GM18868 (cell line): Measurements from ENCODE around the gene TMEM141.
"Not testable (repeated sequence)": the region's sequence is repeated elsewhere in the genome, so short reads cannot be mapped to it uniquely, and the experiment has no call there.

ENCODE experiments used
- ATAC-seq: cut with Tn5 transposase; IDR thresholded peaks from one replicate; pipeline ENCODE4 v1.9.1; 2021; ENCODE audit warnings: mild to moderate bottlenecking, moderate library complexity; ENCODE audit not compliant: unreplicated experiment

The TMEM141 gene

DNA sequence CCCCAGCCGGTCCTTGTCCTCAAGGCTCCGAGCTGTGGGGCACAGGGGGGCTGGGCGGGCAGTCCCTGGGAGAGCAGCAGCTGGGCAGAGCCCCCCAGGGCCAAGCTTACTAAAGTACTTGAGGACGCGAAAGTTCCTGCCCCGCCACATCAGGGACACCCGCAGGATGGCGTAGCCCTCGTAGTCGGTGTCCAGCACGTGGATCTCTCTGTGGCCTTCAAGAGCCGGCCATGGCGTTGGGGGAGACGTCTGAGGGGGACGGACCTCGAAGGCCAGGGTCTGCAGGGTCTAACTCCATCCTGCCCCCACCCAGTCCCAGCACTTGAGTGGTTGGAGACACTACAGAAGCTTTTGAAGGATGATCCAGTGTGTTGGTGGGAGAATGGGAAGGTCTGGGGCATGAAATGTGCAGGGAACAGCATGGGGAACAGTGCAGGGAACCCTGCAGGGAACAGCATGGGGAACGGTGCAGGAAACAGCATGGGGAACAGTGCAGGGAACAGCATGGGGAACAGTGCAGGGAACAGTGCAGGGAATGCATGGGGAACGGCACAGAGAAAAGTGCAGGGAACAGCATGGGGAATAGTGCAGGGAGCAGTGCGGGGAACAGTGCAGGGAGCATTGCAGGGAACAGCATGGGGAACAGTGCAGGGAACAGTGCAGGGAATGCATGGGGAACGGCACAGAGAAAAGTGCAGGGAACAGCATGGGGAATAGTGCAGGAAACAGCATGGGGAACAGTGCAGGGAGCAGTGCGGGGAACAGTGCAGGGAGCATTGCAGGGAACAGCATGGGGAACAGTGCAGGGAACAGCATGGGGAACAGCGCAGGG, 35.6 kb upstream of the TMEM141 start:
- not testable (repeated sequence) for ATAC-seq

- ATAC-seq: no peak
These were observed 35.1 kb upstream of the TMEM141 start for GRCh38 chr9:136756134-136756438.

DNA sequence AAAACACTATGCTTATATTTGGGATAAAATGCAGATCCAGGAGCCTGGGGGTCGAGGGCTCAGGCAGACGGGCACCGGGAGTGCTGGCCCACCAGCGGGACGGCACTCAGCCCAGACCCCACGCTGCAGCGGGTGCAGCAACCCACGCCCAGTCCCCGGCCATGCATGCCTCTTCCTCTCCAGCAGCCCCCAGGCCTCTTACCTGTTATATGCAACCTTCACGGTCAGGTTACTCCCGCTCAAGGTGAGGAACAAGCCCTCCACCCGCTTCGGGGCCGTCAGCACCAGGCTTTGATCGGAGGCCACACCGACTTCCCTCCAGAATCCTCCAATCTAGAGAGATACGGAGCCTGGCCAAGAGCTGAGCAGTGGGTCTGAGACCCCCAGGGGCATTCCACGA, 34.3 kb upstream of the TMEM141 start:
- no peak for ATAC-seq

GRCh38 chr9:136757328-136757727, 33.8 kb upstream of the TMEM141 start:
- ATAC-seq: no peak

- no peak for ATAC-seq
These were observed 33.4 kb upstream of the TMEM141 start for GRCh38 chr9:136757751-136758140.

- ATAC-seq: no peak
These were observed 32.1 kb upstream of the TMEM141 start for GRCh38 chr9:136759001-136759400.

DNA sequence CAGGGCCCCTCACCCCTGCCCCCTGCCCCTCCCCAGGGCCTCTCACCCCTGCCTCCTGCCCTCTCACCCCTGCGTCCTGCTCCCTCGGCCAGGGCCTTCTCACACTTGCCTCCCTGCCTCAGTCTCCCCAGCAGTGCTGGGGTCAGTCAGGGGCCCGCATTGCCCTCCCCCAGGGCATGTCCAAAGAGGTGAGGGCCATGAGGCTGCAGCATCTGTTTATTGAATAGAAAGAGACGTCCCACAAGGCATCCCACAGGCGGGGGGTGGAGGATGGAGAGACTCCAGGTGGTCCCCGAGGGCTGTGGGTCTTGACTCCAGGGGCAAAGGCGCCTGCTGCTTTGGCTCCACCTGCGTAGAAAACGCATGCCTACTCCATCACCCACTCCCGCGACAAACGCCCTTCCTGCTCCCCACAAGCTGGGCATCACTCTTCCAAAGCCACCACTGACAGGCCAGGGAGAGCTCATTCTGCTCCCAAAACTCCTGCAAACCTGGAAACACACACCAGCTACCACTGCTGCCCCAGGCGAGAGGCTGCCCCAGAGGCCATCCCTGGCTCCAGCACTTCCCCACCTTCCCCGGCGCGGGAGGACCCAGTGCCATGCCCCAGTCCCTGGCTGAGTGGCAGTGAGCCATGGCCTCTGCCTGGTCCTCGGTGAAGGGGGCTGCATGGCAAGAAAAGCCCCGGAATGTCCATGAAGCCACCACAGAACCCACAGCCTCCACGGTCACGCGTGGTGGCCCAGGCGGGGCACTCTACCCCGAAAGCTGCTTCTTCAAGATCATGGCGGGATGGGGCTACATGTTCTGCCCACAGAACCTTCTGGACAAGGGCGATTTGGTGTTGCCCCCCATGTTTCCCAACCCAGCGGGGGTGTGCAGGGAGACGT, 31.5 kb upstream of the TMEM141 start:
- no peak for ATAC-seq

- no peak for ATAC-seq
These were observed 30.7 kb upstream of the TMEM141 start for GRCh38 chr9:136760424-136760823.

- not testable (repeated sequence) for ATAC-seq
These were observed 30.2 kb upstream of the TMEM141 start for GRCh38 chr9:136760834-136761544.

DNA sequence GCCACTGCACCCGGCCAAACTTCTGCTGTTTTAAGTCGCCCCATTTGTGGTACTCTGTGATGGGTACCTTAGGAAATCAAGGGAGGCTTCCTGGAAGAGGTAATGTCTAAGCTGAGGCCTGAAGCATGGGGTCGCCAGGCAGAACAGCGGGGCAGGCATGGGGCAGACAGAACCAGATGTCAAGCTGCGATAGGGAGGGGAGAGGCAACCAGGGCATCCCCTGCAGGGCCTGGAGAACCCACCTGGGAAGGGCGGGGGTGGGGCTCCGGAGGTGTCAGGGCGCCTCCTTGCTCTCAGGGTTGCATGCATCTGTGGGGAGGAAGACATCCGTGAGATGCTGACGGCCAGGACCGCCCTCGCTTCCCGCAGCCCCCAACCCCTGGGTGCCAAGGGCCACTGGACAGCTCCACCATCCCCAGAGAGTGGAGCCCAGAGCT, 29.6 kb upstream of the TMEM141 start:
- ATAC-seq: no peak

- ATAC-seq: no peak
These were observed 28.9 kb upstream of the TMEM141 start for GRCh38 chr9:136762221-136762691.

- ATAC-seq: no peak
These were observed 28.1 kb upstream of the TMEM141 start for GRCh38 chr9:136762915-136763648.

- ATAC-seq: no peak
These were observed 27.5 kb upstream of the TMEM141 start for GRCh38 chr9:136763649-136764035.

GRCh38 chr9:136764301-136764891, 26.7 kb upstream of the TMEM141 start, which contains the start of gene LCN15:
Gene LCN15 (minus strand): TSS chr9:136764518. CDS start chr9:136764488, 30 bp downstream.
- no peak for ATAC-seq

DNA sequence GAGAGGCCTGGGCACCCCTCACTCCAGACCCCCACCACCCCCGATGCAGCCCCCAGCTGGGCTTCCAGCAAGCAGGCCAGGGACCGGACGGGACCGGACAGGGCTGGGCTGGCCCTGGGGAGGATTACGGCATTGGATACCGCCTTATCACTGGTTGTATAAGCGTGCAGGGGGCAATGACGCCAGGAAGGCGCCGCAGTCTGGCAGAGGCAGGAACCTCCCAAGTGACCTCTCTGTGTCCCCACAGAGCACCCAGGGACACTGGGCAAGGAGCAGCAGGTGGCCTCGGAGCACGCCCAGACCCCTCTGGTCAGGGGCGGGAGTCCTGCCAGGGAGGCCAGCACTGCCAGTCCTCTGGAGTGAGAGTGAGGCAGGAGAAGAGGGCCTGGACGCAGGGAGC, 26.1 kb upstream of the TMEM141 start:
- no peak for ATAC-seq

DNA sequence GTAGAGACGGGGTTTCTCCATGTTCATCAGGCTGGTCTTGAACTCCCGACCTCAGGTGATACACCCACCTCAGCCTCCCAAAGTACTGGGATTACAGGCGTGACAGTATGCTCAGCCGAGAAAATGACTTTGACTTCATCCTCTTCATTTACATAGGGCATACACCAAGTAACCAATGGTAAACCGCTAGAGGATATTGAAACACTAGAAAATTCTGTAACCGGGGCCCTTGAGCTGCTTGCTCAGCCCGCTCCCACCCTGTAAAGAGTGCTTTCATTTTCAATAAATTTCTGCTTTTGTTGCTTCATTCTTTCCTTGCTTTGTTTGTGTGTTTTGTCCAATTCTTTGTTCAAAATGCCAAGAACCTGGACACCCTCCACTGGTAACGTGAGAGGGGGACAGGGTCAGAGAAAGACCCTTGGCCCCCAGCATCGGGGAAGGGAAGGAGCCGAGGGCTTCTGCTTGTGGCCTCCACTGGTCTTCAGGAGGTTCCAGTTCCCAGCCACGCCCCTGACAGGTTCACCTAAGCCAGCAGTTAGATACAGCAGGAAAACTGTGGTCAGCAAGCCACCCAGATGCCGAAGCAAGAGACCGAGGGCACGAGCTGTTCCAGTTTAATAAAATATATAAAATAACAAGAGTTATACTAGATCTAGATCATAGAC, 25.3 kb upstream of the TMEM141 start:
- ATAC-seq: peak; percentile 56

DNA sequence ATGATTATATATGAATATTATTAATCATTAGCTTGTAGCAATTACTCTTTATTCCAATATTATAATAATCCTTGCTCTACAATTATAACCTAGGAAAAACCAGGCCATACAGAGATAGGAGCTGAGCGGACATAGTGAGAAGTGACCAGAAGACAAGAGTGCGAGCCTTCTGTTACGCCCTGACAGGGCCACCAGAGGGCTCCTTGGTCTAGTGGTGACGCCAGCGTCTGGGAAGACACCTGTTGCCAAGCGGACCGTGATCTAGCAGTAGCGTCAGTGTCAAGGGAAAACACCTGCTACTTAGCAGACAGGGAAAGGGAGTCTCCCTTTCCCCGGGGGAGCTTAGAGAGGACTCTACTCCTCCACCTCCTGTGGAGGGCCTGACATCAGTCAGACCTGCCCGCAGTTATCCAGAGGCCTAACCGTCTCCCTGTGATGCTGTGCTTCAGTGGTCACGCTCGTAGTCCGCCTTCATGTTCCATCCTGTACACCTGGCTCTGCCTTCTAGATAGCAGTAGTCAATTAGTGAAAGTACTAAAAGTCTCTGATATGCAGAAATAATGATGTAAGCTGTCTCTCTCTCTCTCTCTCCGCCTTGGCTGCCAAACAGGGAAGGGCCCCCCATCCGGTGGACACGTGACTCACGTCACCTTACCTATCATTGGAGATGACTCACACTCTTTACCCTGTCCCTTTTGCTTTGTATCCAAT, 24.6 kb upstream of the TMEM141 start:
- not testable (repeated sequence) for ATAC-seq

DNA sequence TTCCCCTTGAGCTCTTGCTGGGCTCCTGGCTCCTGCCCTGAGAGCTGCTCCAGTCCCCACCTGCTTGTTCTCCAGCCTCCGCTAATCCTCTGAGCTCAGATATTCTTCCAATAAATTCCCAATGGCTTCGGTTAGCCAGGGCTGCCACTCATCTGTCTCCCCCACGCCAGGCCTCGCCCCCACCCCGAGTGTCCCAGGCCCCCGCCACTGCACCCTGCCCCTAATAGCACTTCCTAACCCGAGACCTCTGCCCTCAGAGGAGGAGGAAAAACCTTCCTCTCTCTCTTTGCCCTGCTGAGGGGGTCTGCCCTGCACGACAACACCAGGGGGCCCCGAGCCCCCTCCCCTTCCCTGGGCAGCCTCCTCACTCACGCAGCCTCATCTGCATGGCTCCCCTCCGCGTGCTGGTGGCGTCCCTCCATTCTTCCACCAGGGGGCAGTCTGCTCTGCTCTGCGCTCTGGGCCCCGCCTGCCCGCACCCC, 21.4 kb upstream of the TMEM141 start:
- ATAC-seq: no peak

DNA sequence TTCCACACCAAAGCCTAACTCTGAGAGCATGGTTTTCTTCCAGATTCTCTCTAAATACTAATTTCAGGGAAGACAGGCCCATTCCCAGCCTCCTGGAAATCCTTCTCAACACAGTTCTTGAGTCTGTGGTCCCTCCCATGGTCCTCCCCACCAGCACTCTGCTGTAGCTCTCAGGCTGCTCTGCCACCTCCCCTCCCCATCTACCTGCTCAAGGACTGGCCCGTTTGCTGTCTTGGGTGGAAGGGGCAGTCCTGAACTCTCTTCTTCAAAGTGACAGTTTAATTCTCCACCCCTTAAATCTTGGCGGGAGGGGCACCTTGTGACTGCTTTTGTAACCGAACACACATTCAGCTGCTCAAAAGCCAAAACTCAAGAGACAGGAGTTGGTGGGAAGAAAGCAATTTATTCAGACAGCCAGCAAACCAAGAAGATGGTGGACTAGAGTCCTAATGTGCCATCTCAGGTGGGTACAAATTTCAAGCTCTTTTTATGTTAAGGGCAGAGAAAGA, 19.2 kb upstream of the TMEM141 start:
- ATAC-seq: no peak
